ENCODE data around the gene IRF4.
"Not testable (repeated sequence)": the region's sequence is repeated elsewhere in the genome, so short reads cannot be mapped to it uniquely, and the experiment has no call there.

IRF4 gene

GRCh38 chr6:369559-370431 is 21.8 kb upstream of the IRF4 start:
- Histone ChIP-seq H3K4me3 (ENCODE audit: low read depth, low read length) (no peak overlapping the region), H3K9me3 (ENCODE audit: control insufficient read depth, insufficient read depth, low read length) (peaks cover 72% of the 10 kb centered on the region), H3K9ac (ENCODE audit: low read depth, low read length) (no peak overlapping the region), H3K4me1 (ENCODE audit: control insufficient read depth, insufficient read depth, low read length) (0 out of 2 replicates have a peak, but pooled peaks cover 3% of the 10 kb centered on the region), H3K27ac (ENCODE audit: low read depth, low read length) (no peak overlapping the region), H3K36me3 (ENCODE audit: control insufficient read depth, insufficient read depth, low read length) (no peaks in the 10 kb centered on the region), H3K27me3 (ENCODE audit: control insufficient read depth, insufficient read depth, low read length) (no peaks in the 10 kb centered on the region)

- Histone ChIP-seq H3K9me3 (ENCODE audit: control insufficient read depth, insufficient read depth, low read length) (peaks cover 73% of the 10 kb centered on the region), H3K4me1 (ENCODE audit: control insufficient read depth, insufficient read depth, low read length) (0 out of 2 replicates have a peak, but pooled peaks cover 3% of the 10 kb centered on the region), H3K4me3 (ENCODE audit: low read depth, low read length) (no peak overlapping the region), H3K27ac (ENCODE audit: low read depth, low read length) (no peak overlapping the region), H3K9ac (ENCODE audit: low read depth, low read length) (no peak overlapping the region), H3K27me3 (ENCODE audit: control insufficient read depth, insufficient read depth, low read length) (no peaks in the 10 kb centered on the region), H3K36me3 (ENCODE audit: control insufficient read depth, insufficient read depth, low read length) (no peaks in the 10 kb centered on the region)
Observed at GRCh38 chr6:370555-370954, 21.0 kb upstream of the IRF4 start.

GRCh38 chr6:371851-372250 is 19.7 kb upstream of the IRF4 start:
- H3K4me3 ChIP-seq (ENCODE audit: low read depth, low read length); H3K27ac ChIP-seq (ENCODE audit: low read depth, low read length); H3K27me3 ChIP-seq (ENCODE audit: control insufficient read depth, insufficient read depth, low read length); H3K4me1 ChIP-seq (ENCODE audit: control insufficient read depth, insufficient read depth, low read length); H3K9ac ChIP-seq (ENCODE audit: low read depth, low read length); H3K36me3 ChIP-seq (ENCODE audit: control insufficient read depth, insufficient read depth, low read length): not testable (repeated sequence)
- peaks cover 66% of the 10 kb centered on the region for H3K9me3 ChIP-seq (ENCODE audit: control insufficient read depth, insufficient read depth, low read length)

GRCh38 chr6:372336-372911 is 19.1 kb upstream of the IRF4 start:
- H3K27ac ChIP-seq (ENCODE audit: low read depth, low read length): no peak overlapping the region
- peaks cover 66% of the 10 kb centered on the region for H3K9me3 ChIP-seq (ENCODE audit: control insufficient read depth, insufficient read depth, low read length)
- no peaks in the 10 kb centered on the region for H3K27me3 ChIP-seq (ENCODE audit: control insufficient read depth, insufficient read depth, low read length)
- no peak overlapping the region for H3K4me3 ChIP-seq (ENCODE audit: low read depth, low read length)
- H3K9ac ChIP-seq (ENCODE audit: low read depth, low read length): no peak overlapping the region
- 0 out of 2 replicates have a peak, but pooled peaks cover 3% of the 10 kb centered on the region for H3K4me1 ChIP-seq (ENCODE audit: control insufficient read depth, insufficient read depth, low read length)
- H3K36me3 ChIP-seq (ENCODE audit: control insufficient read depth, insufficient read depth, low read length): no peaks in the 10 kb centered on the region

GRCh38 chr6:373031-373430 is 18.5 kb upstream of the IRF4 start:
- Histone ChIP-seq H3K27me3 (ENCODE audit: control insufficient read depth, insufficient read depth, low read length) (no peaks in the 10 kb centered on the region), H3K27ac (ENCODE audit: low read depth, low read length) (no peak overlapping the region)

GRCh38 chr6:373773-374724 is 17.5 kb upstream of the IRF4 start:
- Histone ChIP-seq H3K9ac (ENCODE audit: low read depth, low read length) (no peak overlapping the region), H3K4me1 (ENCODE audit: control insufficient read depth, insufficient read depth, low read length) (0 out of 2 replicates have a peak, but pooled peaks cover 3% of the 10 kb centered on the region), H3K4me3 (ENCODE audit: low read depth, low read length) (no peak overlapping the region), H3K9me3 (ENCODE audit: control insufficient read depth, insufficient read depth, low read length) (peaks cover 72% of the 10 kb centered on the region), H3K36me3 (ENCODE audit: control insufficient read depth, insufficient read depth, low read length) (no peaks in the 10 kb centered on the region), H3K27ac (ENCODE audit: low read depth, low read length) (no peak overlapping the region), H3K27me3 (ENCODE audit: control insufficient read depth, insufficient read depth, low read length) (no peaks in the 10 kb centered on the region)

More at GRCh38 chr6:373031-373430, 18.5 kb upstream of the IRF4 start:
- peaks cover 66% of the 10 kb centered on the region for H3K9me3 ChIP-seq (ENCODE audit: control insufficient read depth, insufficient read depth, low read length)
- no peak overlapping the region for H3K4me3 ChIP-seq (ENCODE audit: low read depth, low read length)
- H3K36me3 ChIP-seq (ENCODE audit: control insufficient read depth, insufficient read depth, low read length): no peaks in the 10 kb centered on the region
- H3K9ac ChIP-seq (ENCODE audit: low read depth, low read length): no peak overlapping the region
- 0 out of 2 replicates have a peak, but pooled peaks cover 3% of the 10 kb centered on the region for H3K4me1 ChIP-seq (ENCODE audit: control insufficient read depth, insufficient read depth, low read length)

- Histone ChIP-seq H3K9me3 (ENCODE audit: control insufficient read depth, insufficient read depth, low read length) (peaks cover 72% of the 10 kb centered on the region), H3K9ac (ENCODE audit: low read depth, low read length) (no peak overlapping the region), H3K27ac (ENCODE audit: low read depth, low read length) (no peak overlapping the region), H3K4me3 (ENCODE audit: low read depth, low read length) (no peak overlapping the region), H3K36me3 (ENCODE audit: control insufficient read depth, insufficient read depth, low read length) (no peaks in the 10 kb centered on the region), H3K4me1 (ENCODE audit: control insufficient read depth, insufficient read depth, low read length) (0 out of 2 replicates have a peak, but pooled peaks cover 3% of the 10 kb centered on the region), H3K27me3 (ENCODE audit: control insufficient read depth, insufficient read depth, low read length) (no peaks in the 10 kb centered on the region)
Observed at GRCh38 chr6:374956-375355, 16.6 kb upstream of the IRF4 start.

- no peak overlapping the region for H3K9ac ChIP-seq (ENCODE audit: low read depth, low read length)
- no peaks in the 10 kb centered on the region for H3K36me3 ChIP-seq (ENCODE audit: control insufficient read depth, insufficient read depth, low read length)
- peaks cover 85% of the 10 kb centered on the region for H3K9me3 ChIP-seq (ENCODE audit: control insufficient read depth, insufficient read depth, low read length)
- no peak overlapping the region for H3K27ac ChIP-seq (ENCODE audit: low read depth, low read length)
- 0 out of 2 replicates have a peak, but pooled peaks cover 3% of the 10 kb centered on the region for H3K4me1 ChIP-seq (ENCODE audit: control insufficient read depth, insufficient read depth, low read length)
- no peaks in the 10 kb centered on the region for H3K27me3 ChIP-seq (ENCODE audit: control insufficient read depth, insufficient read depth, low read length)
- H3K4me3 ChIP-seq (ENCODE audit: low read depth, low read length): no peak overlapping the region
Observed at GRCh38 chr6:376827-377640, 14.5 kb upstream of the IRF4 start.

- not testable (repeated sequence) for H3K27me3 ChIP-seq (ENCODE audit: control insufficient read depth, insufficient read depth, low read length); H3K4me1 ChIP-seq (ENCODE audit: control insufficient read depth, insufficient read depth, low read length); H3K27ac ChIP-seq (ENCODE audit: low read depth, low read length); H3K9ac ChIP-seq (ENCODE audit: low read depth, low read length); H3K4me3 ChIP-seq (ENCODE audit: low read depth, low read length); H3K36me3 ChIP-seq (ENCODE audit: control insufficient read depth, insufficient read depth, low read length)
- peaks cover 82% of the 10 kb centered on the region for H3K9me3 ChIP-seq (ENCODE audit: control insufficient read depth, insufficient read depth, low read length)
Observed at GRCh38 chr6:377641-378020, 13.9 kb upstream of the IRF4 start.
